GM23248 (cell line): ENCODE data around the gene TAS2R40.

ENCODE experiments used
- EZH2 ChIP-seq: fragments of 200-600 bp; sonication (generic); IDR thresholded peaks from 2 replicates; pipeline ENCODE4 v1.6.1; 2018; ENCODE audit warnings: antibody characterized with exemption, mild to moderate bottlenecking; ENCODE audit not compliant: insufficient read depth, poor library complexity, severe bottlenecking
- EZH2phosphoT487 ChIP-seq: fragments of 200-600 bp; sonication (generic); IDR thresholded peaks from 2 replicates; pipeline ENCODE4 v1.6.1; 2018; ENCODE audit warnings: antibody characterized with exemption, moderate library complexity, mild to moderate bottlenecking, low read depth; ENCODE audit not compliant: insufficient read depth

GRCh38 chr7:143223784-143224183 is 1.9 kb downstream of the TAS2R40 start:
- TF ChIP-seq EZH2 (no peak), EZH2phosphoT487 (no peak)
